HG02852 (cell line): ENCODE results near the gene EEF1E1.
"Not testable (repeated sequence)": the region's sequence is repeated elsewhere in the genome, so short reads cannot be mapped to it uniquely, and the experiment has no call there.

Source experiments
- ATAC-seq: cut with Tn5 transposase; IDR thresholded peaks from one replicate; pipeline ENCODE4 v1.9.1; 2021; ENCODE audit warnings: mild to moderate bottlenecking, moderate library complexity; ENCODE audit not compliant: unreplicated experiment

Gene EEF1E1

DNA sequence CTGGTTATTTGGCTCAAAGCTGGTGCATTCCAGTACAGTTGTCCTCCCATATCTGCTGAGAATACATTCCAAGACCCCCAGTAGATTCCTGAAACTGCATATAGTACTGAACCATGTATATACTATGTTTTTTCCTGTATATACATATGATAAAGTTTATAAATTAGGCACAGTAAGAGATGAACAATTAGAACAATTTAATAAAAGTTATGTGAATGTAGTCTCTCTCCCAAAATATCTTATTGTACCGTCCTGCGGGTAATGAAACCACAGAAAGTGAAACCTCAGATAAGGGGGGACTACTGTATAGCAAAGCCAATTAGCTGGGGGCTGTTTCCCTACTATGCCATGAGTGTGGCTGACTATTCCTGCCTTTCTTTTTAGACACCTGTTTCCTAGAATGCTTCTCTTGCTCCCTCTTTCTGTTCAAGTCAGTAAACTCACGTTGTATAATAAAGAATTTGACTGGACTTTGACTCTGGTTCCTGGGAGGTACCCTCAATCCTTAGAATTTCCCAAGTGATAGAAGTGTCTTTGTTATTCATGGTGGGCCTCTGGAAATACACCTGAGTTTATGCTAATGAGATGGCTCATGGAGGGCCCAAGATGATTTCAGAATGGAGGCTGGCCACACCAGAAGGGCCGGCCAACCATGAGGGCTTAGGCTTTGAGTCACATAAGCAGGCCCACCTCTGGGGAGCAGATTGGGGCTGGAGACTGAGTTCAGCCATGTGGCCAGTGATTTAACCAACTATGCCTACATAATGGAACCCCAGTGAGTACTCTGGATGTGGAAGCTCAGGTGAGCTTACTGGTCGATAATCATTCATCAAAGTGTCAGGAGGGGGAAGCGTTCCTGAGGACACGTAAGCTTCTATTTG is 37.5 kb downstream of the EEF1E1 start:
- ATAC-seq: peak; percentile 0

DNA sequence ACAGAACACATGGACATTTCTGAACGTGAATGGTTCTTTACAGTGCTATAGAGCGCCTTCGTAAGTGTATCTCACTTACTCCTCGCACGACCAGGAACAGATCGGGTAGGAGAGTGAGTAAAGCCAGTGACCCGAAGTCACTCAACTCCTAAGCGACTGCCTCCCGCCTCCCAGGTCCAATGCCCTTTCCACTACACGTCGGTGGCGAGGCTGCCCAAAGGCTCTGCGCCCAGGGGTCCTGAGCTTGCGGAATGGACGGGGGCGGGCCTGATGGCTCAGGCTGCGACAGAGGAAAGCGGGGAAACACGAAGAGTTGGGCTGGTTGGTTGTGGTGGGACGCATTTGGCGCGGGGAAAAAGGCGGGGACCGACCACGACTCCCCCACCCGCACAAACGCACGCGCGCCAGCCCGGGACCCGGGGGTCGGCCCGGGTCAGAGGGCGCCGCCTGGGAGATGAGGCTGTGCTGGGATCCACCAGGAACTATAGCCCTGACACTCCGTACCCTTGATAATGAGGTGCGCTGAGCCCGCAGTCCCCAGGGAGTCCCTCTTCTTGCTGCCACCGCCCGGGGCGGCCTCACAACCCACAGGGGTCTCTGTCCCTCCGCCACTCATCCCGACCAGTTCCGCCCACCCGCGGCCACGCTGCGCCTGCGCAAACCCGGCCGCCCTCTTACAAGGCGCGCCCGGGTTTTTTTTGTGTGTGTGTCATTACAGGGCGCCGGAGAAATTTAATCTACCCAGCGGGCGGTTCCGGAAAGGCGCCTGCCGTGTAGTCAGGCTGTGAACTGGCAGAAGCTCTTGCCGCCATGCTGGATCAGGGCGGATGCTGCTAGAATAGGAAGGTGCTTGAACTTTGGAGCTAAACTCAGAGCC is 38.3 kb downstream of the EEF1E1 start, which contains the start of gene BLOC1S5:
Gene BLOC1S5 (minus strand): TSS at position 629 of the 877 bp plus-strand sequence. CDS start 13 bp downstream, at position 616.
- ATAC-seq: peak; percentile 79

DNA sequence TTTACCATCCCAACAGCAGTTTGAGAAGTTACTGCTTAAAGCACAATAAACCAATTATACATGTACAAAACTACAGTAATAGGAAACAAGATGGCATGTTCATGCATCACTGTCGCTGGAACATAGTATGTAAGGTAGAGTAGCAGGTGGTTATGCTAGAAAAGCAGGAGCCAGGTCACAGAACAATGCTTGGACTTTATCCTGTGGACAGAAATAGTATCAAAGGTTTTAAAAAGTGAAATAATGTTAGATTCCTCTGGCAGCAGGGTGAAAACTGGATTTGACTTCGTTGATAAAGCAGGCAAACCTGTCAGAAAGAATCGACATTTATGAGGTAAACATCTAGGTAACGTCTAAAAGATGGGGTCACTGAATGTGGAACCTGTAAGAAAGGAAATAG is 40.6 kb downstream of the EEF1E1 start:
- no peak for ATAC-seq

DNA sequence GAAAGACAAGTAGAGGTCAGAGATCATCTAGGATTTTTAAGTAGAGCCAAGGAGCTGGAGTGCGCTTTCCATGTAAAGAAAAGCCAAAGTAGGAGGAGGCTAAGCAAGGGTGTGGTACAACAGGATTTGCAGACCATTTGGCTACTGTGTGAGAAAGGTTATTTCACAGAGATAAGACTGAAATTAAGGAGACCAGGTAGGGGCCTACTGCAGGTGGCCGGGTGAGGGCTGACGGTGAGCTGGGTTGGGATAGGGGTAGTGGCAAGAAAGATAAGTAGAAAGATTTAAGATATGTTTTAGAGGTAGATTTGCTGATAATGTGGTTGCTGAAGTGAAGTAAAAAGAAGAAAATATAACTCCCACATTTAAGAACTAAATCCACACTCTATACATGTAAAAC is 42.0 kb downstream of the EEF1E1 start:
- no peak for ATAC-seq

DNA sequence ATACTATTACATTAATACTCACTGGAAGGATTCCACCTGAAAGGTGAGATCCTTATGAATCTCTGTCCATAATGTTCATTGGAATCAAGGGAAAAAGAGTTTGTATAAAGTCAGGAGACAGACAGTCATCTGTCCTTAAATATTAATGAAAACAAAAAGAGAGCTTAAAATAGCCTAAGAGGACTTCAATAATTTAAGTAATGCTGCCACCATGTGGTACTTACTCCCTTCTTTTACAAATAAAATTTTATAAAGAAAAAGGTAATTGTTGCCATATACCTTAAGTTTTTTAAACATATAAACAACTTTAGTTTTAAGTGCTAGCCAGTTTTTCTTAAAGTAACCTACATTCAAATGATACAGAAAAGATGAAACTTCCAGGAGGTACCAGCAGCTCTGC is 43.2 kb downstream of the EEF1E1 start:
- no peak for ATAC-seq

DNA sequence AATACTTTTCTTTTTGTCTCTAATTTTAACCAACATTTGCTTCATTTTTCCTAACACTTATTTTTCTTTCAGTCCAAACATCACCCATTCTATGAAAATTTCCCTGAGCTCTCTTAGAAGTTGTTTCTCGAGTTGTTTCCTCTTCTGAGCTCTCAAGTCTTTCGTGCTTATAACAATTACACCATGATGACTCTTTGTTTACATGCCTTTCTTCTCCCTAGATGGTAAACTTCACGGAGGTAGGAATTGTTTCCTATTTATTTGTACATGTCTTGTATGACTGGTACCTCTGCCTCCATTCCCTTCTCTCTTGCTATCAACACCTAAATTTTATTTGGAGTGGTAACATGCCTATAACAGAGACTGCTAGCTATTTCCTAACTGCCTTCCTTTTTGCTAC is 44.6 kb downstream of the EEF1E1 start:
- no peak for ATAC-seq

DNA sequence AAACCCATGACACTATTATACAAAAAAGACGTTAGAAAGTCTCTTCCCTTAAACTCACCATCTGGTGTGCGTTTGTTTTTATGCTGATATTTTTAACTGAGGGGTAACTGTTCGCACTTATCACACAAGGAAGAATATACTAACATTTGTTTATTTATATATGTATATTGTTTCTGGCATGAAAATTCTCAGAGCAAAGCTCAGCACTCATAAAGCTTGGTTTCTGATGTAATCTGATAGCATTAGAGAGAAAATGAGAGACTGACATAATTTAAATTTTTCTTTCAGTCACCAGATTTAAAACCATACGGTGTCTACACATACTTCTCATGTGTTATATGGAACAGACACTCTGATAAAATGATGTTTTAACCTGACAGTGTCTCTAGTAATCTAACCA is 45.1 kb downstream of the EEF1E1 start:
- ATAC-seq: no peak

DNA sequence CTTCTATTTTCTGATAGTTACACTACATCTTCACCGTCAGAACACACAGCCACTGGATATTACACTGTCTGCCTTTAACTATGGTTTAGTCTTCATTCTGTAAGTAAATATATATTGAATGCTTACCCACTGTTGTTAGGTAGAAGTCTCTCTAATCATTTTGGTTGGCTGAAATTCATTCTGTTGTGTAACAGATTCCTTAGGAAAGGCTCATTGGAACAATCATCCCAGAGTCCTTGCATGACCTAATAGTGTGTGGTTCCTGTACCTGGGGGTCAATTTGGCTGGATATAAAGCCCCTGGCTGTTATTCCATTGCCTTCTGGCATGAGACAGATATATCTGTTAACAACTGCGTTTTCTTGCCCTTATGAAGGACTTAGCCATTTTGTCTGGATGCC is 48.1 kb downstream of the EEF1E1 start:
- ATAC-seq: no peak

DNA sequence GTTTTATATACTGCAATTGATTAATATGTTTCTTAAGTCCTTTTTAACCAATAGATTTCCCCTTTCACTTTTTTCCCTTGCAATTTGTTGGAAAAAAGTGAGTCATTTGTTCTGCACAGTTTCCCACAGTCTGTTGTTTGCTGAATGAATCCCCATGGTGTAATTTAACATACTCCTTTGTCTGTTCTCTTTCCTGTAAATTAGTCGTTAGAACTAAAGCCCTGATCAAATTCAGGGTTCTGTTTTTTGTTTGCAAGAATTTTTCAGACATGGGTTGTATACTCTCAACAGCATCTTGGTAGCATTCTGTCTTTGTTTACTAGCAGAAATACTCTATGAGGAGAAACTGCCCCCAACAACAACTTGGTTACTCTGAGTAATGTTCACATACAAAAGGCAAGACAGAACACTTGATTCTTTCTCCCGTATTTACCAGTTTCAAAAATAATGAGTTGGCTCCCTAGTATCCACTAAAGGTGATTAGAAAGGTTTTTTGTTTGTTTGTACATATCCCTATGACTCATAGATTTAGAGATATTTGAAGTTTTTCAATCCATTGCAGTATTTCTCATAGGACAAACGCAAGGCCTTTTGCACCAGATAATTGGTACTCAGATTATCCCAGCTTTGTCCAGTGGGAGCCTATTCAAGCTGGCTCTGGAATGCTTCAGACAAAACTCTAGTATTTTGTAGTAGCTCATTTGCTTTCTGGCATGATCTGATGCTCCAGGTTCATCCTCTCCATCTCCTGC is 54.6 kb downstream of the EEF1E1 start:
- ATAC-seq: no peak

DNA sequence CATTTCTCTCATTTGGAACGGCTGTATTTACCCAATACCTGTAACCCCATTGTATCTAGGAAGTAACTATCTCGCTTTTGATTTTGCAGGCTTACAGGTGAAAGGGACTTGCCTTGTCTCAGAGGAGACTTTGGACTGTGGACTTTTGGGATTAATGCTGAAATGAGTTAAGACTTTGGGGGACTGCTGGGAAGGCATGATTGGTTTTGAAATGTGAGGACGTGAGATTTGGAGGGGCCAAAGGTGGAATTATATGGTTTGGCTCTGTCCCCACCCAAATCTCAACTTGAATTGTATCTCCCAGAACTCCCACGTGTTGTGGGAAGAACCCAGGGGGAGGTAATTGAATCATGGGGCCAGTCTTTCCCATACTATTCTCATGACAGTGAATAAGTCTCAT is 56.6 kb downstream of the EEF1E1 start:
- not testable (repeated sequence) for ATAC-seq

DNA sequence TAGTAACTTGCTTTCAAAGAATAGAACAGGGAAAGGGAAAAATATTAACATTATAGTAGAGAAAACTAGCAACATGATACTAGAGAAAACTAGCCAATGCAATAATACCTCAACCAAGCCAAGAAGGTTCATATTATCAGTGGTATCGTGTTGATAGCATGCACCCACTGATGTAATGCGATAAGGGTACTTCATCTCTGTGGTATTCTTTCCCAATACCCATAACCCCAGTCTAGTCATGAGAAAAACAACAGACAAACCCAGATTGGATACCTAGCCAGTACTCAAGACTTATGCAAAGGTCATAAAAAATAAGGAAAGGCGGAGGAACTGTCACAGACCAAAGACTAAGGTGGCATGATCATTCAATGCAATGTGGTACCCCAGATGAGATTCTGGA is 59.1 kb downstream of the EEF1E1 start:
- ATAC-seq: no peak

DNA sequence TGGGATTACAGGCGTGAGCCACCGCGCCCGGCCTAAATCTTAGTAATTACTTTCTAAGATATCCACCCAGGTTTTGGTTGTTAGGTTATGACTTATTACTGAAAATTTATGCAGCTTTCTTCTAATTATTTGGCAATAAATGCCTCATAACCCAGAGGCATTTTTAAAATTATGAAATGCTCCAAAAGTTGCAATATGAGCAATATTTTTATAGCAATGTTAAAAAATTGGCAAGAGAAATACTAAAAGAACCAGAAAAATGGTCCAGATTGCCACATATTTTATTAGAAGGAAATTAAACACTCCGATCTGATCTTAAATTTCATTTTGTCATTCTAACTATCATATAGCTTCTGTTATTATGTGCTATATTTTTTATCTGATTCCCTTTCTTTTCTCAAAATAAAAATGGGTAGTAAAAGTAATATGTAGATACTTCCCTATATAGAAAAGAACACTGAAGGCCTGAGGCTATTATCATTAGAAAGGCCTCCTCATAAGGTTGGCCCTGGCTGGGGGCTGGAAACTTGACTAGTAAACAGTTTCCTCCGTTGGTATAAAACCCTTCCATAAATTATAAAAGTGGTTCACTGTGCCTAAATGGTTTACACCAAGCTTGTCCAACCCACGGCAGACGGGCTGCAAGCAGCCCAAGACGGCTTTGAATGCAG is 60.3 kb downstream of the EEF1E1 start:
- no peak for ATAC-seq

DNA sequence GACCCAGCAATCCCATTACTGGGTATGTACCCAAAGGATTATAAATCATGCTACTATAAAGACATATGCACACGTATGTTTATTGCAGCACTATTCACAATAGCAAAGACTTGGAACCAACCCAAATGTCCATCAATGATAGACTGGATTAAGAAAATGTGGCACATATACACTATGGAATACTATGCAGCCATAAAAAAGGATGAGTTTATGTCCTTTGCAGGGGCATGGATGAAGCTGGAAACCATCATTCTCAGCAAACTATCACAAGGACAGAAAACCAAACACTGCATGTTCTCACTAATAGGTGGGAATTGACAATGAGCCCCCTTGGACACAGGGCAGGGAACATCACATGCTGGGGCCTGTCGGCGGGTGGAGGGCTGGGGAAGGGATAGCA is 68.2 kb downstream of the EEF1E1 start:
- ATAC-seq: not testable (repeated sequence)

DNA sequence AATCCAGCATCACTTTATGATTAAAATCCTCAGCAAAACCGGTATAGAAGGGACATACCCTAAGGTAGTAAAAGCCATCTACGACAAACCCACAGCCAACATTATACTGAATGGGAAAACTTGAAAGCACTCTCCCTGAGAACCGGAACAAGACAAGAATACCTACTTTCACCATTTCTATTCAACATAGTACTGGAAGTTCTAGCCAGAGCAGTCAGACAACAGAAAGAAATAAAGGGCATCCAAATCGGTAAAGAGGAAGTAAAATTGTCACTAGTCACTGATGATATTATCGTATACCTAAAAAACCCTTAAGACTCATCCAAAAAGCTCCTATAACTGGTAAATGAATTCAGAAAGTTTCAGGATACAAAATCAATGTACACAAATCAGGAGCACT is 71.4 kb downstream of the EEF1E1 start:
- ATAC-seq: no peak
